Fibroblast of villous mesenchyme (primary cell): ENCODE measurements around the gene AHSP. TPM values are rescaled to one million over a fixed set of nuclear protein-coding genes. Genes with fewer than 3 reads are reported as not detected.

Source experiments
- DNase-seq: peaks from one replicate; pipeline ENCODE4 v3.0.0-alpha.2; 2010; ENCODE audit warnings: low read depth
- H3K4me3 ChIP-seq: 2 replicates; pipeline ENCODE4 v1.5.1; 2011; ENCODE audit warnings: low read depth, mild to moderate bottlenecking, low read length
- CTCF ChIP-seq: IDR thresholded peaks from 2 replicates; pipeline ENCODE4 v1.5.1; 2012; ENCODE audit warnings: low read depth, mild to moderate bottlenecking, low read length; ENCODE audit not compliant: insufficient read depth
- total RNA-seq: library from RNA; depleted of rRNA; stranded (reverse); fragments of >200 nt; gene quantifications from 2 replicates; pipeline ENCODE4 v1.2.3, GENCODE V29; 2012

The AHSP gene
- total RNA-seq, 1 donor = not detected

GRCh38 chr16:31489616-31490584 lies 37.8 kb upstream of the AHSP start:
- DNase-seq = no peak
- TF ChIP-seq CTCF = no peak
- H3K4me3 ChIP-seq = no peak overlapping the region

- H3K4me3 ChIP-seq = no peak overlapping the region
- no peak for DNase-seq
- no peak for TF ChIP-seq CTCF
These were observed 35.8 kb upstream of the AHSP start for GRCh38 chr16:31491778-31492418.

GRCh38 chr16:31493506-31494125 lies 34.1 kb upstream of the AHSP start:
- no peak overlapping the region for H3K4me3 ChIP-seq
- TF ChIP-seq CTCF = no peak
- DNase-seq = no peak

GRCh38 chr16:31496670-31497069 lies 31.0 kb upstream of the AHSP start:
- TF ChIP-seq CTCF = no peak
- no peak overlapping the region for H3K4me3 ChIP-seq

GRCh38 chr16:31498493-31498892 lies 29.2 kb upstream of the AHSP start:
- TF ChIP-seq CTCF = no peak
- no peak overlapping the region for H3K4me3 ChIP-seq
- no peak for DNase-seq

More at GRCh38 chr16:31496670-31497069, 31.0 kb upstream of the AHSP start:
- DNase-seq = no peak

GRCh38 chr16:31499928-31500327 lies 27.8 kb upstream of the AHSP start:
- TF ChIP-seq CTCF = no peak
- no peak for DNase-seq
- no peak overlapping the region for H3K4me3 ChIP-seq
